Choroid plexus epithelial cell (primary cell): ENCODE data around the gene GABBR1.

Experiments used
- DNase-seq: peaks from one replicate; pipeline ENCODE4 v3.0.0-alpha.2; 2010; ENCODE audit warnings: low read depth
- H3K4me3 ChIP-seq: 2 replicates; pipeline ENCODE4 v1.5.1; 2011; ENCODE audit warnings: low read depth, mild to moderate bottlenecking, control low read depth, low read length, moderate library complexity
- TF ChIP-seq, protein P1 (sequence below): conservative IDR thresholded peaks from 2 replicates; pipeline ENCODE4 v1.5.1; 2011; ENCODE audit warnings: low read depth, mild to moderate bottlenecking, control low read depth, inconsistent platforms, low read length, moderate library complexity

Gene GABBR1

DNA sequence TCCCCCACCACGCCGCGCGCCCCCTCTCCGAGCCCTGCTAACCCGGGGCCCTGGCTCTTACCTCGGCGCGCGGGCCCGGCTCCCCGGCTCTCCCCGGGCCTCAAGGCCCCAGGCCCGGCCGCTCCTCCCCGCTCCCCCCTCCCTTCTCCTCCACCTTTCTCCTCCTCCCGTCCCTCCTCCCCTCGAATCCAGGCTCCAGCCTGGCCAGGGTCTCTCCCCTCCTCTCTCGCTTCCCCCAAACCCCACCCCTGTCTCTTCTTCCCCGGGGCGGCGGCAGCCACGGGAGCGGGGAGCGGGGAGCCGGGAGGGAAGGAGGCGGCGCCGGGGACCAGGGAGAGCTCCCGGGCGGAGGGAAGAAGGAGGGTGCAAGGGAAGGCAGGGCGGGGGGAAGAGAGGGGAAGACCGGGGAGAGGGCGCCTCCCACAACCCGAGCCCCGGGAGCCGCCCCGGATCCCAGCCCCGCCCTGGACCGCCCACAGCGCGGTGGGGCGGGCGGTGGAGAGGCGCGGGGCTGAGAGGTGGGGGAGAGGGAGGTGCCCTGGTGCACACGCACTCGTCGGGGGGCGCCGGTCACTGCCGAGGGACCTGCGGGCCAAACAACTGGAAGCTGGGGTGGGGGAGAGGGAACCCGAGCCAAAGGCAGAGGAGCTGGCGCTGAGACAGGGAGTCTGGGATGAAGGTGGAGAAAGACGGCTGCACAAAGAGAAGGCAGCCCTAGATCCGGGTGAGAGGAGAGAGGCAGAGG, at the start of gene GABBR1:
Gene GABBR1, minus strand, starts transcription at position 395 of the 745 bp plus-strand sequence. CDS start 798 bp downstream, outside the sequence.
- TF ChIP-seq, protein P1, sequence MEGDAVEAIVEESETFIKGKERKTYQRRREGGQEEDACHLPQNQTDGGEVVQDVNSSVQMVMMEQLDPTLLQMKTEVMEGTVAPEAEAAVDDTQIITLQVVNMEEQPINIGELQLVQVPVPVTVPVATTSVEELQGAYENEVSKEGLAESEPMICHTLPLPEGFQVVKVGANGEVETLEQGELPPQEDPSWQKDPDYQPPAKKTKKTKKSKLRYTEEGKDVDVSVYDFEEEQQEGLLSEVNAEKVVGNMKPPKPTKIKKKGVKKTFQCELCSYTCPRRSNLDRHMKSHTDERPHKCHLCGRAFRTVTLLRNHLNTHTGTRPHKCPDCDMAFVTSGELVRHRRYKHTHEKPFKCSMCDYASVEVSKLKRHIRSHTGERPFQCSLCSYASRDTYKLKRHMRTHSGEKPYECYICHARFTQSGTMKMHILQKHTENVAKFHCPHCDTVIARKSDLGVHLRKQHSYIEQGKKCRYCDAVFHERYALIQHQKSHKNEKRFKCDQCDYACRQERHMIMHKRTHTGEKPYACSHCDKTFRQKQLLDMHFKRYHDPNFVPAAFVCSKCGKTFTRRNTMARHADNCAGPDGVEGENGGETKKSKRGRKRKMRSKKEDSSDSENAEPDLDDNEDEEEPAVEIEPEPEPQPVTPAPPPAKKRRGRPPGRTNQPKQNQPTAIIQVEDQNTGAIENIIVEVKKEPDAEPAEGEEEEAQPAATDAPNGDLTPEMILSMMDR = no peak
- peak within 1 kb of the TSS; percentile 74 for H3K4me3 ChIP-seq
- DNase-seq = peak; percentile 87

DNA sequence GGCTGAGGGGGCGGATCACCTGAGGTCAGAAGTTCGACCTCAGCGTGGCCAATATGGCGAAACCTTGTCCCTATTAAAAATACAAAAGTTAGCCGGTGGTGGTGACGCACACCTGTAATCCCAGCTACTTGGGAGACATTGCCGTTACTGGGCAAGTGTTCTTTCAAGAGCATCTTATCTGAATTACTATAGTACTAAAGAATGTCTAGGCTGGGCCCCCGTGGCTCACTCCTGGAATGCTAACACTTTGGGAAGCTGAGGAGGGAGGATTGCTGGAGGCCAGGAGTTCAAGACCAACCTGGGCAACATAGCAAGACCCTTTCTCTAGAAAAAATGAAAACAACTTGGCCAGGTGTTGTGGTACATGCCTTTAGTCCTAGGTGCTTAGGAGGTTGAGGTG, 48.8 kb upstream of the GABBR1 start:
- TF ChIP-seq, protein P1 = no peak
- H3K4me3 ChIP-seq = no peak overlapping the region
- DNase-seq = no peak

DNA sequence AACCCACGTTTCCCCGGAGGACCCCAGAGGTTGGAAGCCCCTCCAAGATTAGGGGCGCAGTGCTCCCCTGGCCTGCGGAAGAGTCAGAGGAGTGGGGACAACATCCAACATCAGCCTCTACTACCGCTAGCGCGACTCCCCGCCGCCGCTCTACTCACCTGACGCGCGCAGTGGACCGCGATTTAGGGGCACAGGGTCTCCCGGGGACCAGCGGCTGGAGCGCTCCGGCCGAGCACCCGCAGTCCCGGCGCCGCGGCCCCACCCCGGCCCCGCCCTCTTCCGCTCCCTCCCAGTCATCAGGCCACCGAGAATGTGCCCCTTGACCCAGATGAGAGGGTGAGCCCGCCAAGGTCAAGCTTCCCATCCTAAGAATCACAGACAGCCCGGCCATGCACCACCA, 47.9 kb upstream of the GABBR1 start, which contains the start of gene ZFP57:
Gene ZFP57, minus strand, starts transcription at position 249 of the 400 bp plus-strand sequence. CDS start 4,149 bp downstream, outside the sequence.
- DNase-seq = no peak
- TF ChIP-seq, protein P1 = no peak
- no peak within 1 kb of the TSS for H3K4me3 ChIP-seq

DNA sequence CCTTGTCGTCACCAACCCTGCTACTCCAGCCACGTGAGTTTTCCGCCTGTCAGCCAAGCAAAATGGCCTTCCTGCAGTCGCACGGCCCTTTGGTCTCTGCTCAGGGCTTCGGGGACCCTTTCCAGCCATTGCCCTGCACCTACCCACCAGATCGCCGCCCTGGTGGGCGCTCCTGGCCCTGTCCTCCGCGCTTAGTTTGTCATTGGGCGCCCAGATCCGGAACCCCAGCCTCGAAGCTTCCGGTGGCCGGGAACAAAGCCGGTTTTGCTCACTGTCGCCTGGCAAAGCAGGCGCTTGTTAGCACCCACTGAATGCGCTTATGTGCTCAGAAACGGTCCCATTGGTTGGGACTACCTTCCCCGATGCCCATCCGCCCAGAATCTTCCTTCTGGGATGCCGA, 47.4 kb upstream of the GABBR1 start:
- no peak overlapping the region for H3K4me3 ChIP-seq

DNA sequence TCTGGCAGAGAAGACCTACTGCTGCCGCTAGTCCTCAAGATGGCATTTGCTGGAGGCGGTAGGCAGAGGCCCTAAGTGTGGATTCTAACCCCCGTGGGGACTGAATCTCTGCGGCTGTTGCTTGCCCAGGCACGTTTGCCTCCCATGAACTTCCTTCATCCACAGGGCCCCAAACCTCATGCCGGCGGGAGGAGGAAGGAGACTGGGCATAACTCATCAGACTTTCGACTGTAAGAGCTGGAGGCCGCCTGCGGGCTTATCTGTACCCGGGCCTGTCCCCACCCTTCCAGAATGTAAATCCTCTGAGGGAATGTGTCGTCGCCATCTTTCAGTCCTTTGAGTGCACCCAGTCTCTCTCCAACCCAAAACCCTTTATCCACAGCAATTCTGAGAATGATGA, 47.0 kb upstream of the GABBR1 start:
- no peak for DNase-seq
- TF ChIP-seq, protein P1 = no peak
- H3K4me3 ChIP-seq = no peak overlapping the region

More for the DNA sequence above, 47.4 kb upstream of the GABBR1 start:
- DNase-seq = no peak
- TF ChIP-seq, protein P1 = no peak

DNA sequence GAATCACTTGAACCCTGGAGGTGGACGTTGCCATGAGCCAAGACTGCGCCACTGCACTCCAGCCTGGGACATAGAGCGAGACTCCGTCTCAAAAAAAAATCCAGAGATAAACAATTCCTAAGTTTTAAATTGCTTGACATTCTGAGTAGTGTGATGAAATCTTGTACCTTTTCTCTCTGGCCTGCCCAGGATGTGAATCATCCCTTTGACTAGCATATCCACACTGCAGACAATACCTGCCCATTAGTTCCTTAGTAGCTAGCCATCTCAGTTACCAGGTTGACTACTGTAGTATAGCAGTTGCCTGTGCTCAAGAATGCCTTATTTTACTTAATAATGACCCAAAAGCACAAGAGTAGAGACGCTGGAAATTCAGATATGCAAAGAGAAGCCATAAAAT, 45.1 kb upstream of the GABBR1 start:
- H3K4me3 ChIP-seq = no peak overlapping the region
- peak; percentile 28 for DNase-seq
- TF ChIP-seq, protein P1 = no peak
